HG03039 (cell line): Measurements from ENCODE around the gene AQP12A.
"Not testable (repeated sequence)": the region's sequence is repeated elsewhere in the genome, so short reads cannot be mapped to it uniquely, and the experiment has no call there.

Experiments
- ATAC-seq: cut with Tn5 transposase; IDR thresholded peaks from one replicate; pipeline ENCODE4 v1.9.1; 2021; ENCODE audit warnings: mild to moderate bottlenecking, moderate library complexity; ENCODE audit not compliant: unreplicated experiment

Gene AQP12A

GRCh38 chr2:240687741-240688552 is 3.7 kb upstream of the AQP12A start:
- no peak for ATAC-seq

- ATAC-seq: no peak
These were observed 3.1 kb upstream of the AQP12A start for GRCh38 chr2:240688553-240688919.

GRCh38 chr2:240689975-240690374 is 1.7 kb upstream of the AQP12A start:
- ATAC-seq: no peak

- ATAC-seq: not testable (repeated sequence)
These were observed 1.1 kb upstream of the AQP12A start for GRCh38 chr2:240690421-240691074.

- ATAC-seq: not testable (repeated sequence)
These were observed 615 bp upstream of the AQP12A start for GRCh38 chr2:240691075-240691427.

GRCh38 chr2:240692583-240693561 is 1.2 kb downstream of the AQP12A start:
- not testable (repeated sequence) for ATAC-seq

DNA sequence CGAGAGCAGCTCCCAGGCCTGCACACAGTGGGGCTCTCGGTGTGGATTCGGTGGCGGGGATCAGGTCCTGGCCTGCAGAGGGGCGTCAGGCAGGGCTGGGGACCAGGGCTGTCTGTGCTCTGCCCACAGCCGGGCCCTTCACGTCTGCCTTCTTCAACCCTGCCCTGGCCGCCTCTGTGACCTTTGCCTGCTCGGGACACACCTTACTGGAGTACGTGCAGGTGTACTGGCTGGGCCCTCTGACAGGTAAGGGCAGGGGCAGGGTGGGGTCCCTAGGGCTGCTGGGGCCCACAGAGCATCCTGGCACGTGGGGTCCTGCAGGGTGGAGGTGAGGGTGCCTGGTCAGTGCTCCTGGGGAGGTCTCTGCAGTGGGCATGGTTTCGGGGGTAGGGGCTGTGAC is 2.6 kb downstream of the AQP12A start:
- not testable (repeated sequence) for ATAC-seq

DNA sequence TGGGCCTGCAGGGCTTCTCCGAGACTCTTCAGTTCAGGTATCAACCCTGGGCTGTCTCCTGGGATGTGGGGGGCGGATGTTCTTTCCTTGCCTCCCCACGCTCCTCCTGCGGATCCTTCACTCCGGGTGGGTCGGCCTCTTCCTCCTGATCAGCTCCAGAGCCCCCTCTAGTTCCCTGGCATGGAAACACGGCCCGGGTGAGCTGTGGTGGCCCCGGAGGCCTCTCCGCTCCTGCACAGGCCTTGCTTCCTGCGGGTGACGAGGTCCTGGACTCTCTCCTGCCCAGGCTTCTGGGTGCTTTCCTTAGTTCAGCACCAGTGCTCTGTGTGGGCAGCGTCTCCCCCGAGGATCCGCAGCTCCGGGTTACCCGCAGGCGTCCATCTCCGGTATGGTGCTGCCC is 3.9 kb downstream of the AQP12A start:
- ATAC-seq: not testable (repeated sequence)

- not testable (repeated sequence) for ATAC-seq
These were observed 4.8 kb downstream of the AQP12A start for GRCh38 chr2:240696469-240696868.

GRCh38 chr2:240698852-240699561 is 7.3 kb downstream of the AQP12A start:
- not testable (repeated sequence) for ATAC-seq

DNA sequence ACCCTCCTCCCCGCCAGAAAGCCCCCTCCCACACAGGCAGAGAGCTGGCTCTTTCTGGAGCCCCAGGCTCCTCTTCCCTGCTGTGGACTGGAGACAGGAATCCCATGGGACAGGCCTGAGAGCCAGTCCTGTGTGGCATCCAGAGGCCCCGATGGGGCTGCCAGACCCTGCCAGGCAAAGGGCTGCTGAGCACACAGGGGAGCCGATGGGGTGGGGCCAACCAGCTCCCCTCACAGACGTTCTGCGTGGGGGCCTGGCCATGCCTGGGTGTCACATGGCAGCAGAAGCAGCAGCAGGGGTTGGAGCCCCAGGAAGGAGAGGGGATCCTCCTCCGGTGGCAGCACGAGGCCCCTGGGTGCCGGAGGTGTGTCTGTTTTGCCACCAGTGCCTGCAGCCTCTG is 8.2 kb downstream of the AQP12A start:
- ATAC-seq: not testable (repeated sequence)

DNA sequence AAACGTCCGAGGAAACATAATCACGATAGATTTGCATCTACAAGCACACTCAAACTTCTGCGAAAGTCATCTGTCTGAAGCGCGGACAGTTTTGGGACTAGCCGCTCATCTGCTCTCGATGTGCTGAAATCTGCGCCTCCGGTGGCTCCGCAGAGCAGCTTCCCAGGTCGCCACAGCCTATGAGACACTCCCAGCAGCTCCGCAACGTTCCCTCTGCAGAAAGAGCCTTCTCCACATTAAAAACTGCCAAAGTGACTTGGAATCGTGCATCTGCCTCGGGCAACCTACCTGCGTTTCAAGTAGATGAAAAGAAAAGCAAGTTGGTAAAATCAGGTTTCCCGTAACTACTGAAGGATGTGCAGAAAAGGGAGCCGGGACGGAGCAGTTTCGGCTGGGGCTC is 8.9 kb downstream of the AQP12A start:
- ATAC-seq: not testable (repeated sequence)

DNA sequence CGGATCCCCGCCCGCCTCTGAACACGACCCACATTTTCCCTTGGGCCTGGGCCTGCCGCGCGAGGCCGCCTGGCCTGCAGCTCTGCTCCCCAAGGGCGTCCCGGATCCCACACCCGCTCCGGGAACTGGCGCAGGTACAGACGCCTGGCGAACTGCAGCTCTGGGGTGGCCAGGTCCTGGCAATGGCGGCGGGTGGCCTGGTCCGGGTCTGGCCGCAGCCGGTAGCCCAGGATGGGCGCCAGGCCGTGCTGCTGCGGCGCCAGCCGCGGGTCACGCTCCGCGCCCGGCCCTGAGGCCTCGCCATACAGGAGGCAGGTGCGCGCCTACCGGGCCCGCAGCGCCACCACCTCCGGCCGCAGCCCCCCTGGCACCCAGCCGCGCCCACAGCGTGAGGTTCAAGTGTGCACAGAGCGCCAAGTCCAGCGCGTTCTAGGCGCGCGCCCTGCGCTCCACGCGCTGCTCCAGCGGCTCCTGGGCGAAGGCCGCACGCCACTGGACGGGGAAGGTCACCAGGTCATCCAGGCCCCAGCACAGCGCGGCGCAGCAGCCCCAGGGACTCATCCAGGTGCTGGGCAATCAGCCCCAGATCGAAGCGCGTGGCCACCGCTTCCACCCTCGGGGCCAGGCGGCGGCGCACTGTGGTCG is 9.5 kb downstream of the AQP12A start:
- ATAC-seq: no peak

GRCh38 chr2:240701736-240702639 is 10.3 kb downstream of the AQP12A start:
- ATAC-seq: no peak

- no peak for ATAC-seq
These were observed 11.0 kb downstream of the AQP12A start for GRCh38 chr2:240702640-240703011.

GRCh38 chr2:240703417-240704341 is 12.0 kb downstream of the AQP12A start:
- no peak for ATAC-seq

DNA sequence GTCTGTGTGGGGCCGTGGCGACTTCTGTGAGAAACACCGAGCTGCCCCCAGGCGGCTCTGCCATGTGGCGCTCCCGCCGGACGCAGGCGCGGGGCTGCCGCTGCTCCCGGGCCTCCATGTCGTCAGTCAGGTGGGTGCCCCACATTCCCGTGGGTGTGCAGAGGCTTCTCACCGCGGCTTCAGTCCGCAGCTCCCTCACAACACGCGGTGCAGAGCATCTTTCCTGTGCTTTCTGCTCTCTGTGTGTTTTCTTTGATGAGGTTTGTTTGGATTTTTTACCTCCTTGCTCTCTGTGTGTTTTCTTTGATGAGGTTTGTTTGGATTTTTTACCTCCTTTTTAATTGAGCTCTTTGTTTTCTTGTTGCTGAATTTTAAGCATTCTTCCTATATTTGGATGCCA is 13.0 kb downstream of the AQP12A start:
- no peak for ATAC-seq

- ATAC-seq: no peak
These were observed 13.6 kb downstream of the AQP12A start for GRCh38 chr2:240705204-240705791.
